ENCODE measurements around the gene TMEM106B.
"Not testable (repeated sequence)": the region's sequence is repeated elsewhere in the genome, so short reads cannot be mapped to it uniquely, and the experiment has no call there.

DNA sequence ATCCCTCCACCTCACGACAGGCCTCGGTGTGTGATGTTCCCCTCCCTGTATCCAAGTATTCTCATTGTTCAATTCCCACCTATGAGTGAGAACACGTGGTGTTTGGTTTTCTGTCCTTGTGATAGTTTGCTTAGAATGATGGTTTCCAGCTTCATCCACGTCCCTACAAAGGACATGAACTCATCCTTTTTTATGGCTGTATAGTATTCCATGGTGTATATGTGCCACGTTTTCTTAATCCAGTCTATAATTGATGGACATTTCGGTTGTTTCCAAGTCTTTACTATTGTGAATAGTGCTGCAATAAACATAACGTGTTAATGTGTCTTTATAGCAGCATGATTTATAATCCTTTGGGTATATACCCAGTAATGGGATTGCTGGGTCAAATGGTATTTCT is 13.9 kb downstream of the TMEM106B start:
- TF ChIP-seq, protein P1, sequence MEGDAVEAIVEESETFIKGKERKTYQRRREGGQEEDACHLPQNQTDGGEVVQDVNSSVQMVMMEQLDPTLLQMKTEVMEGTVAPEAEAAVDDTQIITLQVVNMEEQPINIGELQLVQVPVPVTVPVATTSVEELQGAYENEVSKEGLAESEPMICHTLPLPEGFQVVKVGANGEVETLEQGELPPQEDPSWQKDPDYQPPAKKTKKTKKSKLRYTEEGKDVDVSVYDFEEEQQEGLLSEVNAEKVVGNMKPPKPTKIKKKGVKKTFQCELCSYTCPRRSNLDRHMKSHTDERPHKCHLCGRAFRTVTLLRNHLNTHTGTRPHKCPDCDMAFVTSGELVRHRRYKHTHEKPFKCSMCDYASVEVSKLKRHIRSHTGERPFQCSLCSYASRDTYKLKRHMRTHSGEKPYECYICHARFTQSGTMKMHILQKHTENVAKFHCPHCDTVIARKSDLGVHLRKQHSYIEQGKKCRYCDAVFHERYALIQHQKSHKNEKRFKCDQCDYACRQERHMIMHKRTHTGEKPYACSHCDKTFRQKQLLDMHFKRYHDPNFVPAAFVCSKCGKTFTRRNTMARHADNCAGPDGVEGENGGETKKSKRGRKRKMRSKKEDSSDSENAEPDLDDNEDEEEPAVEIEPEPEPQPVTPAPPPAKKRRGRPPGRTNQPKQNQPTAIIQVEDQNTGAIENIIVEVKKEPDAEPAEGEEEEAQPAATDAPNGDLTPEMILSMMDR (IDR thresholded peaks at IDR 0.05; ENCODE audit: low read length) = not testable (repeated sequence)
- TF ChIP-seq EZH2 (optimal IDR thresholded peaks at IDR 0.05; ENCODE audit: low read depth, low read length) = not testable (repeated sequence)
